Hematopoietic multipotent progenitor cell treated with erythropoietin and hydrocortisone succinate and interleukin-3 and kit ligand, for 15 days (in vitro differentiated cells): Measurements from ENCODE around the gene CCNL1.
"Not testable (repeated sequence)": the region's sequence is repeated elsewhere in the genome, so short reads cannot be mapped to it uniquely, and the experiment has no call there.

Experiments used
- DNase-seq: peaks from one replicate; pipeline ENCODE4 v3.0.0-alpha.2; 2015; ENCODE audit warnings: low spot score

The CCNL1 gene

DNA sequence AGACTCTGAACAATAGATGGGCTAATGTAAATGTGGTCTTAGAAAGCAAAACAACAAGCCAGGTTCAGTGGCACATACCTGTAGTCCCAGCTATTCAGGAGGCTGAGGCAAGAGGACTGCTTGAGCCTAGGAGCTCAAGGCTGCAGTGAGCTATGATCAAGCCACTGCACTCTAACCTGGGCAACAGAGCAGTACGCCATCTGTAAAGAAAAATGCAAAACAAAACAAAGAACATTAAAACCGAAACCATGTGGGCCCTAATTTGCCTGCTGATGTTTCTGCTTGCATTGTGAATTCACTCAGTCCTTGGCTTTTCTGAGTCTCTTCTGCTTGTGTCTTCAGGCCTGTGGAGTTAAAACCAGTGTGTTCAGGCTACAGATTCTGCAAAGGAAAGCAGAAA, 56.7 kb downstream of the CCNL1 start:
- DNase-seq, result no peak

DNA sequence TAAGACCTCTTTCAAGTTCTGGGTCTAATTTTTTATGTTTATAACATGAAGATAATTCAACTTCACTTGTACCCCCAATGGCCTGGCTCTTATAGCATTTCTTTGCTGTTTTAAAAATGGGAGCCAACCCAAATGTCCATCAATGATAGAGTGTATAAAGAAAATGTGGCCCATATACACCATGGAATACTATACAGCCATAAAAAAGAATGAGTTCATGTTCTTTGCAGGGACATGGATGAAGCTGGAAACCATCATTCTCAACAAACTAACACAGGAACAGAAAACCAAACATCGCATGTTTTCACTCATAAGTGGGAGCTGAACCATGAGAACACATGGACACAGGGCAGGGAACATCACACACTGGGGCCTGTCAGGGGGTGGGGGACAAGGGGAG, 57.4 kb downstream of the CCNL1 start:
- not testable (repeated sequence) for DNase-seq

DNA sequence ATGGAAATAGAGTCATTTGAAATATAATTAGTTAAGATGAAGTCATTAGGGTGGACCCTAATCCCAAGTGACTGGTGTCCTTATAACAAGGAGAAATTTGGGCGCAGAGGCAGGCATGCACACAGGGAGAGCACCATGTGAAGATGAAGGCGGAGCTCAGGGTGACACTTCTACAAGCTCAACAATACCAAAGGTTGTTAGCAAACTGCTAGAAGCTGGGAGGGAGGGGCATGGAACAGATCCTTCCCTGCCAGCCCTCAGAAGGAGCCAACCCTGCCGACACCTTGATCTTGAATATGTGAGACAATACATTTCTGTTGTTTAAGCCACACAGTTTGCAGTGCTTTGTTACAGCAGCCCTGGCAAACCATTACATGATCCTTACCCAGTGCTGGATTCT, 57.8 kb downstream of the CCNL1 start:
- DNase-seq, result no peak

DNA sequence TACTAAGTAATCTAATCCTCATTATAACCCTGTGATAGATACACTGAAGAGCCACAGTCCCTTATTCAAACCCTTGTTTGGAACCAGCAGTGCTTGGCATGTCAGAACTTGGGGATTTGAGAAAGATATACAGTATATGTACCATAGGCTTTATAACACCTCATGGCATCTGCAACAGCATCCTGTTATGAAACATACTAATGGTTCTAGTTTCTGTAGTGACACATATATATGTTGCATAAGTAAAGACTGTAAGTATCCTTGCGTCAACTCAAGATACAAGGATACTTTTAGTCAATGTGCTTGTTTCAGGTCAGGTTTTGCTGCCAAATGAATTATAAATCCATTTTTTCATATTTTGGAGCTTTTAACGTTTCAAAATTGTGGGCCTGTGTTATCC, 58.5 kb downstream of the CCNL1 start:
- DNase-seq, result no peak

DNA sequence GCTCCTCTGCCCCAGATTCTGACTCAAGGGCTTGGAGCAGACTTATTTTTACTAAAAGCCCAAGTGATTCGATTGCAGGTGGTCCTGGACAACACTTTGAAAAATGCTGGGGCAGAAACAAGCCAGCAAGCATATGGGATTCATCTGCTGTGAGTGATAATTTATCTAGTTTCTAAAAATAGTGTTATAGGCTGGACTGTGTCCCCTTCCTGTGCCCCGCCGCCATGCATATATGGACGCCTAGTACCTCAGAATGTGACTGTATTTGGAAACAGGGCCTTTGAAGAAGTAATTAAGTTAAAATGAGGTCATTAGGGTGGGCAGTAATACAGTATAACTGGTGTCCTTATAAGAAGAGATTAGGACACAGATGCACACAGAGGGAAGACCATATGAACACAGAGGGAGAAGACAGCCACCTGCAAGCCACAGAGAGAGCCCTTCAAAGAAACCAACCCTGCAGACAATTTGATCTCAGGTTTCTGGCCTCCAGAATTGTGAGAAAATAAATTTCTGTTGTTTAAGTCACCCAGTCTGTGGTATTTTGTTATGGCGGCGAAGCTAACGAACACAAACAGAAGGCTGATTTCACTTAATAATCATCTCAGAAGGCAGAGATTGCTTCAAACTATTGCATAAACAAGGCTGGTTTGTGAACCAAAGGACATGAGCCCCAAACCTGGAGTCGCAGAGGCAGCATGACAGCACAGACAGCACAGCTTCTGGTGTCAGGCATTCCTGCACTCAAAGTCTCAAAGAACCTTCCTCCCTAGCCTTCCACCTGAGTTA, 59.1 kb downstream of the CCNL1 start:
- no peak for DNase-seq

DNA sequence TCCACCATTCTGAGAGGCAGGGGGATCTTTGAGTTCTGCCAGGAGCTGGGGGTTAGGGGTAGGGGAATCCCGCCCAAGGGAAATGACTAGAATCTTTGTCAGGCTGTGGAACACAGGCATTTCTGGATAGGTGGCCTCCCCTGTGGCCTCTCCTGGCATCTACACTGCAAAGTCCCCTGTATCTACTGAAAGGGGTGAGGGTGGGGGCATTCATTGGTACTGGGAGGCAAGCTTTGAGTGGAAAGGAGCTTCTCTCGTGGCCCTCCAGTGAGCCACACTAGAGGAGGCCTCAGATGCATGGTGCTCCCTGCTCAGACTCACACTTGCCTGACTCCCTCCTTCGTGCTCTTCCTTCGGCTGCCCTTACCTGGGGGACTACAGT, 59.9 kb downstream of the CCNL1 start:
- DNase-seq, result no peak

DNA sequence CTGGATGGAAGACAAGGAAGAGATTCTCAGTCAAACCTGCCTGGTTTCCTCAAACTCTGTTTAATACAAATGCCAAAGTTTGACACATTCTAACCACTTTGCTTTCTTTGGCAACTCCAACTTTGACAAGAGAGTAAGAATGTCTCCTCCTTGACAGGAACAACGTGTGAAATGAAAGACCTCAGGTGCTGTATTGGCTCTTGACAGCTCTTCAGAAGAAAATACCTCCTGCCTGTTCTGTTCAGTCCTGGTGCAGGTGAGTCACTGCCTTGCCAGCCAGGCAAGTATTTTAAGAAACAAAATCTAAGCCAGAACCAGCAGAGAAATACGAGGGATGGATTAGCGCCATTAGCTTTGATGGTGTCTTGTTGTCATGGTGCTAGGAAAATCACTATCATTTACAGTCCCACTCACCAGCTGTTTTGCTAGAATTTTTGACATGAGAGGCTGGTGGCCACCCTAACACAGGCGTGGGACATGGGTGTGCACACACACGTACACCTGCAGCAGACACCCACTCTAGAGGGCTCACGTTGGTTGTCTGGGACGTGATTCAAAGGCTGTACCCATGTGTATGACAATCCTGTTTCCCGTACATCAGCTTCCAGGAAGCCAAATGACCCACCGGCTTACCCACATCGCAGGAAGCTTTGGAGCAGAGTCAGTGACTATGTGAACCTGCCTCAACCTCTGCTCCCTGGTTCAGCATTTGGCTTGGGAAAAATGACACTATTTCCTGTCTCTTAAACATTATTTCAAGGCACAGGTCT, 60.4 kb downstream of the CCNL1 start:
- DNase-seq, result no peak

DNA sequence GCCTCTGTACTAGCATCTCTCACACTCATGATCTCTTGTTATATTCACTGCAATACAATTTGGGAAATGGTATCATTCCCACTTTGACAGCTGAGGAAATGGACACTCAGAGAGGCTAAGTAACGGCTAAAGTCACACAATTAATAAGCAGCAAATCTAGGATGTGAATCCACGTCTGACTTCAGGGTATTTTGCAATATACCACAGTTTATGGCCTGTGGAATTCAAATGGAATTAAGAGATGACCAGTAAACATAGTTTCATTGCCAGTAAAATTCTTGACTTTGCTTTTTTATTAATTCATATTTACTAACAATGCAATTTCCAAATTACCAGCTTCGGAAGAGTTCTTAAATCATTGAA, 61.1 kb downstream of the CCNL1 start:
- no peak for DNase-seq

DNA sequence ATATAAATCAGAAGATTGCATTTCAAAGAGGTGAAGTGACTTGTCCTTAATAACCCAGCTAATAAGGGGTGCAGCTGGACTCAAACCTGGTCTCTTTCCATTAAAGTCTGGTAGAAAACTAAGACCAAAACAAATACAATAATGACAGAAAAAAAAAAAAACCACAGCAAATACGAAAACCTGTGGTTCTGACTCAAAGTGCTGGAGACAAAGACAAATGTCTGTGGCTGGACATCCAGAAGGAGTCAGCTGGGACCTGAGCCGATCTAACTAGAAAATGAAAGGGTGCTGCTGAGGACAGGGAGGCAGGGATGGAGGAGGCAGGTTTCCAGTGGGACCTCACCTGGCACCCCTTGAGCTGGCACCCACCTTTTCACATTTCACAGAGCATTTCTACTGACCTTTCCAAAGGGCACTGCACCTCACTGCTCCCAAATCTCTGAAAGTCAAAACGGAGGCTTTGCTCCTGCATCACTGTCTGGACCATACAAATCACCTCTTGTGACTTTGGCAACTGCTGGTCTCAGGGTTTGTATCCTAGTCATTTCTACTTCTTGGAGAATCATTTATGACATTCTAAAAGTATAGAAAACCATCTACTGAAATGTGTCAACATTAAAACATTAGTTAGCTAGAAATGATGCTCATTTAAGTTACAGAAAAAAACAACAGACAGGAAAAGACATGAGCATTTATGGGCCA, 61.7 kb downstream of the CCNL1 start:
- DNase-seq, result no peak
